GM12878 (cell line): ENCODE measurements around the gene PRH1. TPM values are rescaled to one million over a fixed set of nuclear protein-coding genes. Genes with fewer than 3 reads are reported as not detected.

Experiments used
- ATAC-seq: fragments of 200-7000 bp; cut with Tn5 transposase; 3 replicates; pipeline ENCODE4 v1.9.1; 2020; ENCODE audit warnings: mild to moderate bottlenecking, moderate library complexity
- BruUV-seq: library from RNA; stranded (reverse); fragments of 400-500 nt; replicated peaks from 2 replicates; lab custom pipeline; 2021; lab: Mats Ljungman, UMichigan
- CTCF ChIA-PET: fragments of 300-600 bp; sonication (Branson Sonifier 250); formaldehyde crosslinking; extraction: SDS; loops from one replicate; lab custom pipeline; 2021; ENCODE audit warnings: inconsistent platforms; lab: Yijun Ruan, JAX
- POLR2A ChIA-PET: fragments of 350-600 bp; formaldehyde crosslinking; extraction: SDS; loops from one replicate; lab custom pipeline; 2021; ENCODE audit warnings: inconsistent platforms; lab: Charles Lee
- RAD21 ChIA-PET: fragments of 300-600 bp; sonication (Branson Sonifier 250); formaldehyde crosslinking; loops from one replicate; lab custom pipeline; 2023; ENCODE audit warnings: antibody characterized with exemption; ENCODE audit not compliant: unreplicated experiment; lab: Charles Lee
- SMC1A ChIA-PET: fragments of 300-600 bp; sonication (Branson Sonifier 250); formaldehyde crosslinking; loops from one replicate; lab custom pipeline; 2023; ENCODE audit not compliant: unreplicated experiment, uncharacterized antibody; lab: Charles Lee
- DNase-seq: peaks from one replicate; pipeline ENCODE4 v3.0.0-alpha.2; 2011; ENCODE audit warnings: low read depth, low spot score
- FAIRE-seq: peaks from 3 replicates; lab custom pipeline; 2011; peaks lifted over from hg19 to GRCh38; lab: Jason Lieb, UNC
- H2AFZ ChIP-seq: 2 replicates; pipeline ENCODE4 v1.6.0; 2011; ENCODE audit warnings: low read depth, low read length, control low read depth; ENCODE audit not compliant: control insufficient read depth
- H3K27ac ChIP-seq: 2 replicates; pipeline ENCODE4 v1.5.1; 2011; ENCODE audit warnings: control low read depth; ENCODE audit not compliant: control insufficient read depth, insufficient read depth
- H3K27me3 ChIP-seq, 2 experiments: replicated peaks in 1 of 2; 2 replicates each; pipeline versions ENCODE4 v1.6.0 to v1.6.1; 2011; ENCODE audit warnings: low read length in 1 of 2; ENCODE audit not compliant: control insufficient read depth in 2 of 2, insufficient read depth in 2 of 2
- H3K36me3 ChIP-seq, 2 experiments: 2 replicates each; pipeline ENCODE4 v1.5.1; 2011; ENCODE audit warnings: low read length in 1 of 2; ENCODE audit not compliant: control insufficient read depth in 2 of 2, insufficient read depth in 2 of 2
- H3K4me1 ChIP-seq: 2 replicates; pipeline ENCODE4 v1.6.1; 2011; ENCODE audit warnings: mild to moderate bottlenecking, low read length, moderate library complexity, mixed read lengths; ENCODE audit not compliant: control insufficient read depth, insufficient read depth
- H3K4me2 ChIP-seq: 2 replicates; pipeline ENCODE4 v1.6.0; 2011; ENCODE audit warnings: control low read depth; ENCODE audit not compliant: control insufficient read depth, insufficient read depth
- H3K4me3 ChIP-seq: fragments of 200-600 bp; sonication (generic); 2 replicates; pipeline ENCODE4 v1.5.1; 2016
- H3K79me2 ChIP-seq: 2 replicates; pipeline ENCODE4 v1.6.0; 2011; ENCODE audit warnings: low read length; ENCODE audit not compliant: control insufficient read depth, insufficient read depth
- H3K9ac ChIP-seq: 2 replicates; pipeline ENCODE4 v1.8.0; 2011; ENCODE audit warnings: low read length, control low read depth, mixed read lengths; ENCODE audit not compliant: control insufficient read depth, insufficient read depth
- H3K9me3 ChIP-seq: replicated peaks from 3 replicates; pipeline ENCODE4 v1.5.1; 2011; ENCODE audit warnings: mild to moderate bottlenecking, low read length; ENCODE audit not compliant: control insufficient read depth, insufficient read depth
- H4K20me1 ChIP-seq: 2 replicates; pipeline ENCODE4 v1.6.0; 2011; ENCODE audit not compliant: control insufficient read depth, insufficient read depth
- CREM ChIP-seq: IDR thresholded peaks from 2 replicates; pipeline ENCODE4 v1.6.1; 2014; ENCODE audit warnings: antibody characterized with exemption, low read depth
- HCFC1 ChIP-seq: fragments of 150-350 bp; IDR thresholded peaks from 2 replicates; pipeline ENCODE4 v1.6.1; 2014; ENCODE audit warnings: low read length
- JUND ChIP-seq: IDR thresholded peaks from 2 replicates; pipeline ENCODE4 v1.6.1; 2012; ENCODE audit warnings: low read depth, mild to moderate bottlenecking, low read length, improper control_type of control experiment, moderate library complexity
- MAX ChIP-seq: IDR thresholded peaks from 2 replicates; pipeline ENCODE4 v1.6.1; 2012; ENCODE audit warnings: low read depth, low read length, improper control_type of control experiment
- NFYB ChIP-seq: IDR thresholded peaks from 2 replicates; pipeline ENCODE4 v1.6.1; 2011; ENCODE audit warnings: low read depth, mild to moderate bottlenecking, low read length, improper control_type of control experiment, moderate library complexity; ENCODE audit not compliant: insufficient read depth
- NR2F1 ChIP-seq: fragments of 450-650 bp; conservative IDR thresholded peaks from 2 replicates; pipeline ENCODE4 v1.6.1; 2017; ENCODE audit warnings: mild to moderate bottlenecking
- RB1 ChIP-seq: fragments of 450-650 bp; formaldehyde crosslinking; IDR thresholded peaks from 2 replicates; pipeline ENCODE4 v1.6.1; 2017; ENCODE audit warnings: mild to moderate bottlenecking, borderline replicate concordance
- SIN3A ChIP-seq: IDR thresholded peaks from 2 replicates; pipeline ENCODE4 v1.6.1; 2012; ENCODE audit warnings: low read depth, low read length, improper control_type of control experiment
- SMAD5 ChIP-seq: IDR thresholded peaks from 2 replicates; pipeline ENCODE4 v1.6.1; 2016; ENCODE audit warnings: antibody characterized with exemption, low read depth
- SMC3 ChIP-seq: IDR thresholded peaks from 2 replicates; pipeline ENCODE4 v1.6.1; 2011; ENCODE audit warnings: low read length, improper control_type of control experiment, borderline replicate concordance
- SPI1 ChIP-seq: IDR thresholded peaks from 2 replicates; pipeline ENCODE4 v1.6.1; 2011; ENCODE audit warnings: low read depth, mild to moderate bottlenecking, low read length, moderate library complexity, borderline replicate concordance; ENCODE audit not compliant: insufficient read depth
- USF1 ChIP-seq: IDR thresholded peaks from 2 replicates; pipeline ENCODE4 v1.6.1; 2011; ENCODE audit warnings: borderline replicate concordance, low read depth, mild to moderate bottlenecking, moderate library complexity, mixed read lengths, low read length; ENCODE audit not compliant: insufficient read depth; ENCODE audit errors: extremely low read length
- USF2 ChIP-seq: IDR thresholded peaks from 2 replicates; pipeline ENCODE4 v1.6.1; 2011; ENCODE audit warnings: low read depth, low read length, improper control_type of control experiment, borderline replicate concordance
- WRNIP1 ChIP-seq: IDR thresholded peaks from 2 replicates; pipeline ENCODE4 v1.6.1; 2011; ENCODE audit warnings: low read depth, low read length, improper control_type of control experiment, borderline replicate concordance
- YY1 ChIP-seq: IDR thresholded peaks from 2 replicates; pipeline ENCODE4 v1.6.1; 2011; ENCODE audit warnings: low read depth, mild to moderate bottlenecking, low read length
- ZNF274 ChIP-seq: IDR thresholded peaks from one replicate; pipeline ENCODE4 v1.8.0; 2011; ENCODE audit not compliant: insufficient read length, insufficient read depth
- ZNF592 ChIP-seq: fragments of 450-650 bp; IDR thresholded peaks from 2 replicates; pipeline ENCODE4 v1.6.1; 2017; ENCODE audit warnings: mild to moderate bottlenecking, moderate library complexity
- WGBS: methylation state at CpG from one replicate; pipeline ENCODE4 v1.1.6; 2016; ENCODE audit warnings: low lambda C conversion rate; ENCODE audit not compliant: insufficient replicate concordance, insufficient coverage; ENCODE audit errors: missing lambda C conversion rate; 5-methylcytosine and 5-hydroxymethylcytosine counted together
- in situ Hi-C: fragments of 300-500 bp; cut with MboI; formaldehyde crosslinking; loops from 9 replicates; pipeline ENCODE4 v1.14.3; 2018; ENCODE audit warnings: mixed read lengths
- intact Hi-C: fragments of 100-400 bp; cut with micrococcal nuclease; formaldehyde crosslinking; loops from one replicate; pipeline ENCODE4 v1.14.2; 2022; ENCODE audit not compliant: unreplicated experiment
- polyA plus RNA-seq, 11 experiments: library from polyadenylated mRNA; depleted of rRNA in 4 of 11; unstranded in 6 of 11; stranded (reverse) in 5 of 11; fragments of >200 nt; fragmentation: Nextera tagmentation in 4 of 11; fragmentation: Illumina TruSeq in 1 of 11; extraction: Ambion mirVana in 4 of 11; extraction: Trizol in 1 of 11; gene quantifications; 1 replicate in 1 of 11; 2 replicates in 10 of 11; pipeline versions ENCODE4 v1.2.1 to v1.2.3, GENCODE V29; 2011 to 2016; ENCODE audit warnings: inconsistent platforms in 2 of 11, missing spikeins in 2 of 11, low read depth in 1 of 11
- total RNA-seq, 4 experiments: library from RNA; depleted of rRNA in 3 of 4; stranded (reverse); fragments of >200 nt in 3 of 4; fragmentation: Illumina TruSeq in 1 of 4; extraction: Trizol in 1 of 4; gene quantifications; 2 replicates each; pipeline versions ENCODE4 v1.2.1 to v1.2.3, GENCODE V29; 2013 to 2021

The PRH1 gene
- total and polyA plus RNA-seq, 10 of the 15 experiments (the other 5 are each of a cell fraction or from before 2014, with no cell fraction given): 2.5 to 26.3 (median 11.8) TPM

GRCh38 chr12:10853776-10854175 is 30.3 kb downstream of the PRH1 start (continued):
- TF ChIP-seq ZNF592: no peak
- TF ChIP-seq CREM: no peak
- TF ChIP-seq NFYB: no peak
- no peak for TF ChIP-seq NR2F1

GRCh38 chr12:10851243-10851858 is 32.7 kb downstream of the PRH1 start:
- peaks cover 0 to 2% of the 10 kb centered on the region in 2 experiments; a peak in 2 of 4 replicates for H3K36me3 ChIP-seq
- BruUV-seq: no TSS peak
- intact Hi-C loops: no loop called here
- RAD21 ChIA-PET: no interaction called here
- H3K27me3 ChIP-seq: no peaks in the 10 kb centered on the region
- no peak for FAIRE-seq
- CTCF ChIA-PET: no interaction called here
- no peak overlapping the region for H2AFZ ChIP-seq
- no peak overlapping the region for H3K4me2 ChIP-seq
- in situ Hi-C loops: no loop called here
- H3K4me3 ChIP-seq: no peak overlapping the region
- DNase-seq: no peak
- H3K9me3 ChIP-seq: peaks cover 5% of the 10 kb centered on the region
- SMC1A ChIA-PET: no interaction called here
- no peaks in the 10 kb centered on the region for H3K4me1 ChIP-seq
- no peak overlapping the region for H3K27ac ChIP-seq
- no peak for ATAC-seq
- H3K79me2 ChIP-seq: no peaks in the 10 kb centered on the region
- 97% methylated on average over 4 of the region's 4 CpGs for WGBS
- no peak overlapping the region for H3K9ac ChIP-seq
- no peaks in the 10 kb centered on the region for H4K20me1 ChIP-seq
- POLR2A ChIA-PET: no interaction called here
- TF ChIP-seq SIN3A (no peak), MAX (no peak), USF2 (no peak), YY1 (no peak), HCFC1 (no peak), WRNIP1 (no peak), ZNF274 (no peak), USF1 (no peak), JUND (no peak), SPI1 (no peak), SMAD5 (no peak), RB1 (no peak), SMC3 (no peak)
